Medulla oblongata (tissue), 1 donor: ENCODE data around the gene ZNF142.

ENCODE experiments used
- DNase-seq: peaks from one replicate; pipeline ENCODE4 v3.0.0-alpha.2; 2015; ENCODE audit errors: extremely low spot score

Gene ZNF142, protein sequence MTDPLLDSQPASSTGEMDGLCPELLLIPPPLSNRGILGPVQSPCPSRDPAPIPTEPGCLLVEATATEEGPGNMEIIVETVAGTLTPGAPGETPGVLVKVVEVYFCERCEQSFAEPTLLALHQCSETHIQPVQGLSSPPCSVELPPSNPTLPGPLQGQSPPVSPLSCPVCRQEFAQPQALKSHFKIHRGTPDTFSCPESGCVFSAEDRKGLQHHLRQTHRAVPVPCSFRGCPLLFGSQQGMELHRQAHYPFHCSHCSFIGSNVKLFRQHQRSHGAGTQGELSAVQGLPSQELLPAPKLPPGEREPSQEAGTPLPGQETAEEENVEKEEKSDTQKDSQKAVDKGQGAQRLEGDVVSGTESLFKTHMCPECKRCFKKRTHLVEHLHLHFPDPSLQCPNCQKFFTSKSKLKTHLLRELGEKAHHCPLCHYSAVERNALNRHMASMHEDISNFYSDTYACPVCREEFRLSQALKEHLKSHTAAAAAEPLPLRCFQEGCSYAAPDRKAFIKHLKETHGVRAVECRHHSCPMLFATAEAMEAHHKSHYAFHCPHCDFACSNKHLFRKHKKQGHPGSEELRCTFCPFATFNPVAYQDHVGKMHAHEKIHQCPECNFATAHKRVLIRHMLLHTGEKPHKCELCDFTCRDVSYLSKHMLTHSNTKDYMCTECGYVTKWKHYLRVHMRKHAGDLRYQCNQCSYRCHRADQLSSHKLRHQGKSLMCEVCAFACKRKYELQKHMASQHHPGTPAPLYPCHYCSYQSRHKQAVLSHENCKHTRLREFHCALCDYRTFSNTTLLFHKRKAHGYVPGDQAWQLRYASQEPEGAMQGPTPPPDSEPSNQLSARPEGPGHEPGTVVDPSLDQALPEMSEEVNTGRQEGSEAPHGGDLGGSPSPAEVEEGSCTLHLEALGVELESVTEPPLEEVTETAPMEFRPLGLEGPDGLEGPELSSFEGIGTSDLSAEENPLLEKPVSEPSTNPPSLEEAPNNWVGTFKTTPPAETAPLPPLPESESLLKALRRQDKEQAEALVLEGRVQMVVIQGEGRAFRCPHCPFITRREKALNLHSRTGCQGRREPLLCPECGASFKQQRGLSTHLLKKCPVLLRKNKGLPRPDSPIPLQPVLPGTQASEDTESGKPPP (N-terminal part only)

GRCh38 chr2:218659258-218659987, at the start of gene ZNF142, which contains the start of gene BCS1L:
TSS of gene ZNF142 (minus strand) at chr2:218659623. CDS start at chr2:218656429, 3,194 bp downstream.
TSS of gene BCS1L (plus strand) at chr2:218659683. CDS start at chr2:218660988, 1,305 bp downstream.
- peak; percentile 95 for DNase-seq

DNA sequence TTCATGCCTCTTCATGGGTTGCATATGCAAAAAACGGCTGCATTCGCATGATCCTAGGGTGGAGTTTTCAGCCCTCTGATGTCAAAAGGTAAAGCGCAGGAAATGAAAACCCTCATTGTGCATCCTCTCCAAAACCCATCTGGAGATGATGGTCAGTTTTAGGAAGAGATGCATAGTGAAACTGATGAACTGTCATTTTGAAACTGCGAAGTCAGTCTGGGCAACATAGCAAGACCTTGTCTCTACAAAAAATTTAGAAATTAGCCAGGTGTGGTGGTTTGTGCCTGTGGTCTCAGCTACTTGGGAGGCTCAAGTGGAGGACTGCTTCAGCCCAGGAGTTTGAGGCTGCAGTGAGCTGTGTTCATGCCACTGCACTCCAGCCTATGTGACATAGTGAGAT, 48.7 kb upstream of the ZNF142 start:
- no peak for DNase-seq

GRCh38 chr2:218703341-218703740, 43.9 kb upstream of the ZNF142 start:
- DNase-seq = no peak

GRCh38 chr2:218701806-218702205, 42.4 kb upstream of the ZNF142 start:
- peak; percentile 52 for DNase-seq

DNA sequence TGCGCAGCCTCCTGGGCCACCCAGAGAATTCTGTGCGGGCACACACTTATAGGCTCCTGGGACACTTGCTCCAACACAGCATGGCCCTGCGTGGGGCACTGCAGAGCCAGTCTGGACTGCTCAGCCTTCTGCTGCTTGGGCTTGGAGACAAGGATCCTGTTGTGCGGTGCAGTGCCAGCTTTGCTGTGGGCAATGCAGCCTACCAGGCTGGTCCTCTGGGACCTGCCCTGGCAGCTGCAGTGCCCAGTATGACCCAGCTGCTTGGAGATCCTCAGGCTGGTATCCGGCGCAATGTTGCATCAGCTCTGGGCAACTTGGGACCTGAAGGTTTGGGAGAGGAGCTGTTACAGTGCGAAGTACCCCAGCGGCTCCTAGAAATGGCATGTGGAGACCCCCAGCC, 39.5 kb upstream of the ZNF142 start:
- DNase-seq = no peak

- DNase-seq = no peak
These were observed 35.2 kb upstream of the ZNF142 start for GRCh38 chr2:218694405-218695145.

- DNase-seq = no peak
These were observed 31.8 kb upstream of the ZNF142 start for GRCh38 chr2:218691234-218691633.

DNA sequence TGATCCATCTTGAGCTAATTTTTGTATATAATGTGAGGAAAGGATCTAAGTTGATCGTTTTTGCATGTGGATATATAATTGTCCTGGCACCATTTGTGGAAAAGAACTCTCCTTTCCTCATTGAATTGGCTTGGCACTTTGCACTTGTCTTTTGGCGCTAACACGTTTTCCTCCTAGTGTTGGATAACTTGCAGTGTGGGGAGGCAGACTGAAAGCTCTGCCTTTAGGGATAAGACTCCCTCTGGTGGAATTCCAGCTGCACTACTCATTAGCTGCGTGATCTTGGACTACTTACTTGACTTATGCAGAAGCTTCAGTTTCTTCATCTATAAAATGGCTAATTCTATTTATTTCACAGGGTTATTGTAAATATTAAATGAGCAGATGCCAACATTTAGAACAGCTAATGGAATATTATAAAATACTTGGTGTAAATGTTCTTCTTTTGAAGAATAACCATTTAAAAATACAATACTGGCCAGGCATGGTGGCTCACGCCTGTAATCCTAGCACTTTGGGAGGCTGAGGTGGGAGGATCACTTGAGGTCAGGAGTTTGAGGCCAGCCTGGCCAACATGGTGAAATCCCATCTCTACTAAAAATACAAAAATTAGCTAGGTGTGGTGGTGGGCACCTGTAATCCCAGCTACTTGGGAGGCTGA, 28.1 kb upstream of the ZNF142 start:
- DNase-seq = peak; percentile 90

- DNase-seq = no peak
These were observed 20.6 kb upstream of the ZNF142 start for GRCh38 chr2:218680061-218680460.

GRCh38 chr2:218679119-218679518, 19.7 kb upstream of the ZNF142 start:
- no peak for DNase-seq

DNA sequence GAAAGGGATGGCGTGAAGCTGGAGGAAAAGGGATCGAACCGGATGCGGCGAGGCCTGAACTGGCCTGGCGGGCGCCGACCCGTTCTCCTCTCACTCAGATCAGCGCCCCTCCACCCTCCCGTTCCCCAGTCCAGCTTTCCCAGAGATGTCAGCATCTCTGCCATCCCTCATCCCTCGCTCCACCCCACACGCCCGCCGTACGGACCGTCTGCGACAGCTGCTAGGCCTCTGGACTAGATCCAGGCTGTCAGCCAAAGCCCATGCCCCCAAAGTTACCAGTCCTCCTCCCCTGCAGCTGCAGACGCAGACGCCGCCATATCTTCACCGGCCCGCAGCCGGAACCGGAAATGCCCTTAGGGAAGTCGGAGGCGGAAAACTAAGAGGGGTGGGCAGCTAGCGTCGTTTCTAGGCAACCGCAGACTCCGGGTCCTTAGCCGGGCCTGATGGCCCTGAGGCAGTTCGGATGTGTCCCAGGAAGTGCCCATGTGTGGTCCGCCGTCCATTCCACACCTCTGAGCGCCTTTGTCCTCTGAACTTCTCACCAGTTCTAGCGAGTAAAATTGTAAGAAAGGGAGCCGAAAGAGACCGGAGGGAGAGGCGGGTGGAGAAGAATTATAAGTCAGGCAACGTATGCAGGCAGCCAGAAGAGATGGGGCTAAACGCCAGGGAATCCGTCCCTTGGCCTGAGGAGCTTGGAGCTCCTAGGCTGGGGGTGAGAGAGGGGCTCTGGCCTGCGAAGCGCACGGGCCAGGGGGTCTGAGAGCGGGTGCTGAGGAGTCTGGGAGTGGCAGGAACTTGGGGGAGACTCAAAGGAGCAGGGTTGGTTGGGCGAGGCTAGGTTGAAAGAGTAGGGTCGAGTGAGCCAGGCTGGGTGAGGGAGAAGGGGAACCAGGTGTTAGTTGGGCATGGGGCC, 12.5 kb upstream of the ZNF142 start, which contains the start of the genes RNF25 and STK36:
TSS of gene RNF25 (minus strand) at position 349 of the 913 bp plus-strand sequence. CDS start at position 317, 32 bp downstream.
TSS of gene STK36 (plus strand) at position 433 of the 913 bp plus-strand sequence. CDS start 744 bp downstream, outside the sequence.
- DNase-seq = peak; percentile 92

- DNase-seq = no peak
These were observed 11.8 kb upstream of the ZNF142 start for GRCh38 chr2:218671097-218671653.

GRCh38 chr2:218664653-218665052, 5.2 kb upstream of the ZNF142 start:
- no peak for DNase-seq

DNA sequence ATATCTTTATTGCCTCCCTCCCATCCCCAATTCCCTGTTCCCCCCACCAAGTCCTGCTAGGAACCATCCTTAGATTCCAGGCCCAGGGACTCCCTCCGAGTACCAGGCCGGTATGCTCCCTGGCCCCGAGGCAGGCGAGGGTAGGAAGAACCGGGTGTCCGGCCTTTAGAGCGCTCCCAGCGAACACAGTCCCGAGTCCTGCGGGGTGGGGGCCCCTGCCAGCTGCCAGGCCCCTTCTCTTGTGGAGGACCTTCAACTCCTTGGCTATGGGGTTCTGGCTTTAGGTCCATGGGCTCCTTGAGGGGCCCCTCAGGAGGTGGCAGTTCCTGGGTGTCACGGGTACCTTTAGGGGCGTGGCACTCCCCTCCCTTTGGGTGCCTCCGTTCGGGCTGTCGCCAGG, 4.5 kb upstream of the ZNF142 start:
- no peak for DNase-seq

DNA sequence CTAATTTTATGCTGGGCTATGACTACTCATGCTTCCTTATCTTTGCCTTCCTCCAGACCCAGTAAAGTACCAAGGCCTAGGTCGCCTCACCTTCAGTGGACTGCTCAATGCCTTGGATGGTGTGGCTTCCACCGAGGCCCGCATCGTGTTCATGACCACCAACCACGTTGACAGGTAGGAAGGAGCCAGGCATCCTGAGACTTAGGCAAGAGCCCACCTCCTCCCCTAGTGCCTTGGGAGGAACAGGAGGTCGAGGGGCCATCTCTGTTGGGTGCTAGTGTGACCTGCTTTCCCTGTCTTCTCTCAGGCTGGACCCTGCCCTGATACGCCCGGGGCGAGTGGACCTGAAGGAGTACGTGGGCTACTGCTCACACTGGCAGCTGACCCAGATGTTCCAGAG, 3.4 kb upstream of the ZNF142 start:
- no peak for DNase-seq

DNA sequence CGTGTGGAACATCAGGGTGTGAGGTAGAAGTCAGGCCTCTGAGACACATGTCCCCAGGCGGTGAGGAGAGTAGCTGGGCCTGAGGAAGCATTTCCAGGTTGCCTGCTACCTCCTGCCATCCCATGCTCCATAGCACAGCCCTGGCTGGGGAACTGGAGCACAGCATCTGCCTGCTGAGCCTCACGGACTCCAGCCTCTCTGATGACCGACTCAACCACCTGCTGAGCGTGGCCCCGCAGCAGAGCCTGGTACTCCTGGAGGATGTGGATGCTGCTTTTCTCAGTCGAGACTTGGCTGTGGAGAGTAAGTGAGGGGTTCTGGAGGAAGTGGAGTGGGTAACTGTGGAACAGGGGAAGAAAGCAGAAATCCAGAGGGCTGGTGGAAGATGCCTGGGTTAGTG, 3.0 kb upstream of the ZNF142 start:
- no peak for DNase-seq

GRCh38 chr2:218659988-218660358, 550 bp upstream of the ZNF142 start:
- DNase-seq = no peak

GRCh38 chr2:218658671-218659257, 659 bp downstream of the ZNF142 start:
- DNase-seq = peak; percentile 29
